Prostate gland (tissue), 2 donors: Measurements from ENCODE around the gene N4BP2.

Experiments used
- POLR2A ChIP-seq: fragments of 450-650 bp; IDR thresholded peaks from one replicate; pipeline ENCODE4 v1.6.1; 2016; ENCODE audit warnings: antibody characterized with exemption, mild to moderate bottlenecking
- POLR2AphosphoS5 ChIP-seq: sonication (generic); formaldehyde crosslinking; IDR thresholded peaks from one replicate; pipeline ENCODE4 v1.6.1; 2017; ENCODE audit warnings: antibody characterized with exemption
- TF ChIP-seq, protein P1 (sequence below), 4 experiments: fragments of 200-600 bp in 2 of 4; fragments of 450-650 bp in 2 of 4; sonication (generic) in 2 of 4; IDR thresholded peaks; 1 replicate in 3 of 4; 2 replicates in 1 of 4; pipeline ENCODE4 v1.5.1; 2016 to 2019; ENCODE audit warnings: antibody characterized with exemption in 4 of 4, mild to moderate bottlenecking in 2 of 4, moderate library complexity in 2 of 4

- TF ChIP-seq POLR2A: no peak
- TF ChIP-seq, protein P1, sequence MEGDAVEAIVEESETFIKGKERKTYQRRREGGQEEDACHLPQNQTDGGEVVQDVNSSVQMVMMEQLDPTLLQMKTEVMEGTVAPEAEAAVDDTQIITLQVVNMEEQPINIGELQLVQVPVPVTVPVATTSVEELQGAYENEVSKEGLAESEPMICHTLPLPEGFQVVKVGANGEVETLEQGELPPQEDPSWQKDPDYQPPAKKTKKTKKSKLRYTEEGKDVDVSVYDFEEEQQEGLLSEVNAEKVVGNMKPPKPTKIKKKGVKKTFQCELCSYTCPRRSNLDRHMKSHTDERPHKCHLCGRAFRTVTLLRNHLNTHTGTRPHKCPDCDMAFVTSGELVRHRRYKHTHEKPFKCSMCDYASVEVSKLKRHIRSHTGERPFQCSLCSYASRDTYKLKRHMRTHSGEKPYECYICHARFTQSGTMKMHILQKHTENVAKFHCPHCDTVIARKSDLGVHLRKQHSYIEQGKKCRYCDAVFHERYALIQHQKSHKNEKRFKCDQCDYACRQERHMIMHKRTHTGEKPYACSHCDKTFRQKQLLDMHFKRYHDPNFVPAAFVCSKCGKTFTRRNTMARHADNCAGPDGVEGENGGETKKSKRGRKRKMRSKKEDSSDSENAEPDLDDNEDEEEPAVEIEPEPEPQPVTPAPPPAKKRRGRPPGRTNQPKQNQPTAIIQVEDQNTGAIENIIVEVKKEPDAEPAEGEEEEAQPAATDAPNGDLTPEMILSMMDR (IDR thresholded peaks at IDR 0.05): no peak
- no peak for TF ChIP-seq POLR2AphosphoS5
Measured at GRCh38 chr4:40194602-40195161, 138.0 kb downstream of the N4BP2 start.
